NCI-H82 treated with DMSO at 0.1 percent for 48 hours (cell line): ENCODE results near the gene SRSF12.

Experiments
- DNase-seq: peaks from one replicate; lab custom pipeline; 2025; ENCODE audit not compliant: unreplicated experiment; lab: John Stamatoyannopoulos, UW

The SRSF12 gene

GRCh38 chr6:89117211-89118108 lies at the start of gene SRSF12:
Gene SRSF12 (minus strand): TSS chr6:89118071. CDS start chr6:89117887, 184 bp downstream.
- no peak for DNase-seq

- DNase-seq: no peak
Observed at GRCh38 chr6:89162047-89162371, 44.1 kb upstream of the SRSF12 start.

GRCh38 chr6:89161326-89162046 lies 43.6 kb upstream of the SRSF12 start:
- DNase-seq: no peak

- no peak for DNase-seq
Observed at GRCh38 chr6:89160331-89161092, 42.6 kb upstream of the SRSF12 start.

GRCh38 chr6:89154131-89154530 lies 36.3 kb upstream of the SRSF12 start:
- DNase-seq: no peak

GRCh38 chr6:89148016-89148750 lies 30.3 kb upstream of the SRSF12 start:
- DNase-seq: no peak

GRCh38 chr6:89146718-89147700 lies 29.1 kb upstream of the SRSF12 start:
- DNase-seq: no peak

GRCh38 chr6:89145956-89146717 lies 28.3 kb upstream of the SRSF12 start, which contains the start of gene PM20D2:
Gene PM20D2 (plus strand): TSS chr6:89146055. CDS start chr6:89146145, 90 bp downstream.
- DNase-seq: peak; percentile 10

- DNase-seq: no peak
Observed at GRCh38 chr6:89145091-89145955, 27.5 kb upstream of the SRSF12 start.

GRCh38 chr6:89144354-89144906 lies 26.6 kb upstream of the SRSF12 start:
- peak; percentile 71 for DNase-seq

- no peak for DNase-seq
Observed at GRCh38 chr6:89140347-89141156, 22.7 kb upstream of the SRSF12 start.

GRCh38 chr6:89139509-89140346 lies 21.9 kb upstream of the SRSF12 start:
- DNase-seq: no peak

GRCh38 chr6:89138173-89138572 lies 20.3 kb upstream of the SRSF12 start:
- DNase-seq: no peak

- DNase-seq: no peak
Observed at GRCh38 chr6:89134723-89135122, 16.9 kb upstream of the SRSF12 start.

- DNase-seq: no peak
Observed at GRCh38 chr6:89133981-89134380, 16.1 kb upstream of the SRSF12 start.

- DNase-seq: no peak
Observed at GRCh38 chr6:89132057-89132456, 14.2 kb upstream of the SRSF12 start.
